ENCODE data around the gene VAV2. TPM values are rescaled to one million over a fixed set of nuclear protein-coding genes. Genes with fewer than 3 reads are reported as not detected.

The VAV2 gene
- total RNA-seq, 4 donors from 2014 or later, result 15.0 to 25.7 (median 20.5) TPM

GRCh38 chr9:133812941-133813748 is 179.0 kb downstream of the VAV2 start:
- no peak overlapping the region for H3K27ac ChIP-seq
- intact Hi-C loops (cut with DNase I), result no loop called here
- TF ChIP-seq POLR2A (IDR thresholded peaks at IDR 0.05) (no peak), CTCF (IDR thresholded peaks at IDR 0.05) (no peak)

GRCh38 chr9:133812077-133812868 is 179.9 kb downstream of the VAV2 start:
- 96 to 97% methylated on average over 27 to 28 of the region's 28 CpGs for WGBS, 2 donors

More at GRCh38 chr9:133812941-133813748, 179.0 kb downstream of the VAV2 start:
- no peaks in the 10 kb centered on the region for H3K9me3 ChIP-seq
- peaks cover 0 to 3% of the 10 kb centered on the region in 2 donors for H3K4me1 ChIP-seq
- 37 to 63% methylated on average over 17 to 26 of the region's 26 CpGs for whole genome bisulfite sequencing, 2 donors
- H3K36me3 ChIP-seq, result peaks cover 3 to 4% of the 10 kb centered on the region in 2 donors
- H3K4me3 ChIP-seq (replicated peaks in 1 of 3), result no peak overlapping the region
- peak; percentile 50 to 63 for DNase-seq
- H3K27me3 ChIP-seq, result no peaks in the 10 kb centered on the region

GRCh38 chr9:133811471-133811870 is 180.7 kb downstream of the VAV2 start:
- 93 to 98% methylated on average over 11 to 13 of the region's 13 CpGs for WGBS, 2 donors
- no peak overlapping the region for H3K27ac ChIP-seq
- intact Hi-C loops (cut with DNase I), result no loop called here
- no peak overlapping the region for H3K4me3 ChIP-seq (replicated peaks in 1 of 3)
- peaks cover 8 to 14% of the 10 kb centered on the region in 2 donors for H3K36me3 ChIP-seq
- TF ChIP-seq CTCF (IDR thresholded peaks at IDR 0.05) (no peak), POLR2A (IDR thresholded peaks at IDR 0.05) (no peak)
- H3K9me3 ChIP-seq, result no peaks in the 10 kb centered on the region
- no peak for DNase-seq
- H3K27me3 ChIP-seq, result no peaks in the 10 kb centered on the region
- peaks cover 0 to 3% of the 10 kb centered on the region in 2 donors for H3K4me1 ChIP-seq

More at GRCh38 chr9:133812077-133812868, 179.9 kb downstream of the VAV2 start:
- TF ChIP-seq POLR2A (IDR thresholded peaks at IDR 0.05) (no peak), CTCF (IDR thresholded peaks at IDR 0.05) (no peak)
- Histone ChIP-seq H3K4me1 (peaks cover 0 to 3% of the 10 kb centered on the region in 2 donors), H3K27ac (no peak overlapping the region), H3K36me3 (peaks cover 7 to 10% of the 10 kb centered on the region in 2 donors), H3K4me3 (replicated peaks in 1 of 3) (no peak overlapping the region), H3K9me3 (no peaks in the 10 kb centered on the region), H3K27me3 (no peaks in the 10 kb centered on the region)
- intact Hi-C loops (cut with DNase I), result no loop called here
- DNase-seq, result no peak

- DNase-seq, result no peak
- Histone ChIP-seq H3K36me3 (peaks cover 8 to 14% of the 10 kb centered on the region in 2 donors), H3K4me1 (peaks cover 0 to 3% of the 10 kb centered on the region in 2 donors), H3K27me3 (no peaks in the 10 kb centered on the region), H3K27ac (no peak overlapping the region), H3K9me3 (no peaks in the 10 kb centered on the region), H3K4me3 (replicated peaks in 1 of 3) (no peak overlapping the region)
- no peak for TF ChIP-seq POLR2A (IDR thresholded peaks at IDR 0.05)
- TF ChIP-seq CTCF (IDR thresholded peaks at IDR 0.05), result no peak
- WGBS, 2 donors, result 93 to 97% methylated on average over 8 to 20 of the region's 23 CpGs
- intact Hi-C loops (cut with DNase I), result no loop called here
Observed at GRCh38 chr9:133810556-133811195, 181.4 kb downstream of the VAV2 start.
